ENCODE data around the gene ANKRD63. TPM values are rescaled to one million over a fixed set of nuclear protein-coding genes. Genes with fewer than 3 reads are reported as not detected.

ANKRD63 gene
- total and polyA plus RNA-seq, 8 donors: not detected

DNA sequence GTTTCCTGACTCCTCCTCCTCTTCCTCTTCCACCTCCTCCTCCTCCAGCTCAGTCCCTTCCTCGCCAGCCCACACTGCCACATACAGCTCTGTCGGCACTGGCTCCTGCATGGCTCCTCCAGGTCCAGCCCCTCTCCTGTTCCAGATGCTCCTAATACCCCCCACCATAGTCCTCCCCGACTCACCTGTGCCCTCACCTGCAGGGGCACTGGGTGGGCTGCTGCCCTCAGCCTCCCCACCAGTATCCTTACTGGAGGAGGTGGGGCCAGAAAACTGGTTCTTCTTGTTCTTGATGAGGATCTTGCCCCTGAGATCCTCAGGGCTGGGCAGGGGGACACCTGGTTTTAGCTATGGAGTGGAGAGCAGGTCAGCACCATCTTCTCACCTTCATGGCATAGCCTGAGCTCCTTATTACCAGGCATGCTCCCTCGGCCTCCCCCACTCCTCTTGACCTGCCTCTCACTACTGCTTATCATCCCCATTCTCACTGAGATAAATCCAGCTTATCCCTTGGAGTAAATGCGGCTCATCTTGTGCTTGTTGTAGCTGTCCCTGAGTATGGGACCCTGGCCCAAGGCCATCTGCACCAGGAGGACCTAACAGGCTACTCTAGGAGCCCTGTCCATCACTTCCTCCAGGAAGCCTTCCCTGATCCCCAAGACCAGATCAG is 13.8 kb upstream of the ANKRD63 start:
- TF ChIP-seq, protein P1, sequence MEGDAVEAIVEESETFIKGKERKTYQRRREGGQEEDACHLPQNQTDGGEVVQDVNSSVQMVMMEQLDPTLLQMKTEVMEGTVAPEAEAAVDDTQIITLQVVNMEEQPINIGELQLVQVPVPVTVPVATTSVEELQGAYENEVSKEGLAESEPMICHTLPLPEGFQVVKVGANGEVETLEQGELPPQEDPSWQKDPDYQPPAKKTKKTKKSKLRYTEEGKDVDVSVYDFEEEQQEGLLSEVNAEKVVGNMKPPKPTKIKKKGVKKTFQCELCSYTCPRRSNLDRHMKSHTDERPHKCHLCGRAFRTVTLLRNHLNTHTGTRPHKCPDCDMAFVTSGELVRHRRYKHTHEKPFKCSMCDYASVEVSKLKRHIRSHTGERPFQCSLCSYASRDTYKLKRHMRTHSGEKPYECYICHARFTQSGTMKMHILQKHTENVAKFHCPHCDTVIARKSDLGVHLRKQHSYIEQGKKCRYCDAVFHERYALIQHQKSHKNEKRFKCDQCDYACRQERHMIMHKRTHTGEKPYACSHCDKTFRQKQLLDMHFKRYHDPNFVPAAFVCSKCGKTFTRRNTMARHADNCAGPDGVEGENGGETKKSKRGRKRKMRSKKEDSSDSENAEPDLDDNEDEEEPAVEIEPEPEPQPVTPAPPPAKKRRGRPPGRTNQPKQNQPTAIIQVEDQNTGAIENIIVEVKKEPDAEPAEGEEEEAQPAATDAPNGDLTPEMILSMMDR (IDR thresholded peaks at IDR 0.05): no peak
- intact Hi-C loops (cut with DNase I): no loop called here
- DNase-seq (no peak), ATAC-seq (no peak)
- H3K4me3 ChIP-seq: no peak overlapping the region
- peaks cover 0 to 89% of the 10 kb centered on the region in 2 donors for H3K36me3 ChIP-seq
- H3K4me1 ChIP-seq: peaks cover 0 to 9% of the 10 kb centered on the region in 2 donors
- H3K9me3 ChIP-seq: no peaks in the 10 kb centered on the region
- no peak overlapping the region for H3K27ac ChIP-seq
- peaks cover 0 to 7% of the 10 kb centered on the region in 2 donors for H3K27me3 ChIP-seq

- no peaks in the 10 kb centered on the region for H3K9me3 ChIP-seq
- ATAC-seq: no peak
- peaks cover 0 to 14% of the 10 kb centered on the region in 2 donors for H3K27me3 ChIP-seq
- intact Hi-C loops (cut with DNase I): no loop called here
- H3K4me1 ChIP-seq: peaks cover 0 to 4% of the 10 kb centered on the region in 2 donors
- no peak for DNase-seq
- peaks cover 0 to 89% of the 10 kb centered on the region in 2 donors for H3K36me3 ChIP-seq
- no peak overlapping the region for H3K4me3 ChIP-seq
- TF ChIP-seq, protein P1 (IDR thresholded peaks at IDR 0.05): no peak
- H3K27ac ChIP-seq: no peak overlapping the region
These were observed 13.2 kb upstream of the ANKRD63 start for GRCh38 chr15:40295877-40296560.

- Histone ChIP-seq H3K27me3 (peaks cover 0 to 16% of the 10 kb centered on the region in 2 donors), H3K36me3 (peaks cover 0 to 91% of the 10 kb centered on the region in 2 donors), H3K4me1 (peaks cover 0 to 7% of the 10 kb centered on the region in 2 donors), H3K9me3 (no peaks in the 10 kb centered on the region), H3K27ac (no peak overlapping the region), H3K4me3 (no peak overlapping the region)
- ATAC-seq (no peak), DNase-seq (no peak)
- TF ChIP-seq, protein P1 (IDR thresholded peaks at IDR 0.05): no peak
- intact Hi-C loops (cut with DNase I): no loop called here
These were observed 12.4 kb upstream of the ANKRD63 start for GRCh38 chr15:40295297-40295696.

GRCh38 chr15:40293905-40294895 is 11.3 kb upstream of the ANKRD63 start:
- ATAC-seq (no peak), DNase-seq (no peak)
- Histone ChIP-seq H3K4me1 (peaks cover 0 to 7% of the 10 kb centered on the region in 2 donors), H3K36me3 (peaks cover 0 to 99% of the 10 kb centered on the region in 2 donors), H3K27ac (no peak overlapping the region), H3K27me3 (peaks cover 0 to 16% of the 10 kb centered on the region in 2 donors), H3K4me3 (no peak overlapping the region), H3K9me3 (no peaks in the 10 kb centered on the region)
- TF ChIP-seq, protein P1 (IDR thresholded peaks at IDR 0.05): no peak
- intact Hi-C loops (cut with DNase I): no loop called here

Measured in left lung (tissue), 10 donors.